Stimulated activated CD8-positive, alpha-beta memory T cell treated with anti-CD3 and anti-CD28 coated beads, Interleukin-12 subunit alpha, Interleukin-12 subunit beta, amount 100 ng/mL, for 24 hours (primary cell): Measurements from ENCODE around the gene EFHC2.

Experiments
- DNase-seq: peaks from one replicate; pipeline ENCODE4 v3.0.0-alpha.2; 2020; ENCODE audit errors: extremely low read depth

Gene EFHC2

DNA sequence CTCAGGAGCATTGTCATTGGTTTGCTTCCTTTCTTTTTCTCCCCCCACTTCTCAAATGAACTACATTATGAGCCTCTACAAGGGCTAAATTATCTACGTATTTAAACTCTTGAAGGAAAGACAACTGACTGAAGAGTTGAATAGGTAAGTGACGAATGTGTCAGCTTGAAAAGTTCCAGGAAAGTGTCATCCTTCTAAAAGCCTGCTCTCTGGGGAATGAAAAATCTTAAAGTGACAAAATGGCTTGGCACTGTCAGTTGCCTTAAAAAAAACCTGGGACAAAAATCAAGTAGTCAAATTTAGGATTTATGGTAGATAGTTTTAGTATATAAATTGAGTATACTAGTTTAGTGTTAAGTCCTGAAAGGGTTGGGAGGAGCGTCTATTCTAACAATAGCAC lies 196.3 kb downstream of the EFHC2 start:
- no peak for DNase-seq

DNA sequence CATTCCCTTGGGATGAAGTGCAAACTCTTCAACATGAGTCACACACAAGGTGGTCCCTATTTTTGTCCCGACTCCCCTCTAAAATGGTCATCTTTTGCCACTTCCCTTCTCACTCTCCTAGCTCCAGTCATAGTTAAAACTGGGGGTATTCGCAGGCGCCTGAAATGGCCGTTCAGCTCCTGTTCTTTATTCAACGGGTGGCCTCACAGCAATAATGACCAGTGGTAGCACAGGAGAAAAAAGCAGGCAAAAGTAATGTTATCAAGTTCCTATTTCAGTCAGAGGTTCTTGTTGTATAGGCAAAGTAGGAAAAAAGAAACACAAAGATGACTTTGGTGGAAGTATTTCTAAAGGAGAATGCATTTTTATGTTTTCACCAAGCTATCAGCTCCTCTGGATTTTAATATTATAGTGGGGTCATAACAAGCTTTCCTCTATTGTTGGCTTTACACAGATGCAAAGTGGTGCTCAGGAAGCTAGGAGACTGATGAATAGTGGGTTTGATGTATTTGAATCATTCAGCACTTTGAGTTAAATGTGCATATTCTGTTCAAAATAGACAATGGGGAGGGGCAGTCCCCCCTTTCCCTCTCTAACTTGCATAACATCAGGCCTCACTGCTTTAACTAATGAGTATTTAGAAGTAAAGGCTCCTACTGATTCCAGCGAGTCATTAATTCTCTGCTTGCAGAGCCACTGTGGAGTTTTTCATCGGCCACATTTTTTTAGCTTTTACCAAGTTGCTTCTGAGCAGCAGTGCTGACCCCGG lies 199.1 kb downstream of the EFHC2 start:
- DNase-seq, result no peak

DNA sequence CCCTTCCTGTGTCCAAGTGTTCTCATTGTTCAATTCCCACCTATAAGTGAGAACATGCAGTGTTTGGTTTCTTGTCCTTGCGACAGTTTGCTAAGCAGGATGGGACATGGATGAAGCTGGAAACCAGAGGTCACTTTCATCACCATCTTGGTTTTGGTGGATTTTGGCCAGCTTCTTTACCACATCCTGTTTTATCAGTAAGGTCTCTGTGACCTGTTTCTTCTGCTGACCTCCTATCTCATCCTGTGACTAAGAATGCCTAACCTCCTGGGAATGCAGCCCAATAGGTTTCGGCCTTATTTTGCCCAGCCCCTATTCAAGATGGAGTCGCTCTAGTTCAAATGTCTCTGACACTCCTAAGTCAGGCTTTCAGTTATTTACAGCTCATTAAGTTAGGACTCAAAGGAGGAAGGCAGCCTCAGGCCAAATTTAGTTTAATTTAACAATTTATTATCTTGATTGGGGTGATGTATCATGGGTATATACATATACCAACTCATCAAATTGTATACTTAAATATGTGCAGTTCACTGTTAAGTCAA lies 200.3 kb downstream of the EFHC2 start:
- no peak for DNase-seq

GRCh38 chrX:44130189-44130588 lies 213.3 kb downstream of the EFHC2 start:
- DNase-seq, result no peak

GRCh38 chrX:44113337-44113736 lies 230.1 kb downstream of the EFHC2 start:
- no peak for DNase-seq

GRCh38 chrX:44106864-44107263 lies 236.6 kb downstream of the EFHC2 start:
- no peak for DNase-seq

GRCh38 chrX:44105228-44105913 lies 238.1 kb downstream of the EFHC2 start:
- no peak for DNase-seq

DNA sequence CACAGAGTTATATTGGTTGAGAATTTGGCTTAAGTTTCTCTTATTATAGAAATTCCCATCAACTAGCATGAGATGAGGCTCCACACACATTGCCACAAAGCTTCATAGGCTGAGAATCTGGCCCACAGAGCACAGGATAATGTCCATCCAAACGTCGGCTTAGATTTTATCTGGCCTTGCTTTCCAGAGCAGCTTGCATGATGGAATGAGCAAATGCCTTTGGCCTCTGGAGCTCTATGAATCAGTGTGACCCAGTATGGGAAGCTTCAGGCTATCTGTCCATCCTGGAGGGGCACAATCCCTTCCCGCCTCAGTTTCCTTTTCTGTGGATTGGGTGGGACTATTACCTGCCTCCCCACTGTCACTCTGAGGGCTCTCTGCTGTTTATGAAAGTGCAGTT lies 238.8 kb downstream of the EFHC2 start:
- DNase-seq, result no peak

DNA sequence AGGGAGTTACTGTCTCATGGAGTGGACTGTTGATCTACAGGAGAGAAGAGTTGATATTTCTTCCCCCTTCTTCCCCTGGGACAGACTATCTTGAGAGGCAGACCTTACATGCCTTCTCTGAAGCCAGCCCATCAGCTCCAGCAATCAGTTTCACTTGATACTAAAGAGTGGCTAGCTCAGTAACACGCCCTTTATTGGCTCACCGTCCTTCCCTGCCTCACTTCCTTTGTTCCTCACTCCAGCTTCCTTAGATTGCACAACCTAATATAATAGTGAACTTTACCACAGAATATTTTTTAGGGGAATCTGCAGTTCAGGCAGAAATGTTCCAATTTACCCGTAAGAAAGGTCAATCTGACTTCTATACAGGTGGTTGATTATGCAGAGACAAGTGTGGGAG lies 242.2 kb downstream of the EFHC2 start:
- DNase-seq, result no peak

GRCh38 chrX:44099366-44099765 lies 244.1 kb downstream of the EFHC2 start:
- DNase-seq, result no peak
